Measurements from ENCODE around the gene NOD2.

DNA sequence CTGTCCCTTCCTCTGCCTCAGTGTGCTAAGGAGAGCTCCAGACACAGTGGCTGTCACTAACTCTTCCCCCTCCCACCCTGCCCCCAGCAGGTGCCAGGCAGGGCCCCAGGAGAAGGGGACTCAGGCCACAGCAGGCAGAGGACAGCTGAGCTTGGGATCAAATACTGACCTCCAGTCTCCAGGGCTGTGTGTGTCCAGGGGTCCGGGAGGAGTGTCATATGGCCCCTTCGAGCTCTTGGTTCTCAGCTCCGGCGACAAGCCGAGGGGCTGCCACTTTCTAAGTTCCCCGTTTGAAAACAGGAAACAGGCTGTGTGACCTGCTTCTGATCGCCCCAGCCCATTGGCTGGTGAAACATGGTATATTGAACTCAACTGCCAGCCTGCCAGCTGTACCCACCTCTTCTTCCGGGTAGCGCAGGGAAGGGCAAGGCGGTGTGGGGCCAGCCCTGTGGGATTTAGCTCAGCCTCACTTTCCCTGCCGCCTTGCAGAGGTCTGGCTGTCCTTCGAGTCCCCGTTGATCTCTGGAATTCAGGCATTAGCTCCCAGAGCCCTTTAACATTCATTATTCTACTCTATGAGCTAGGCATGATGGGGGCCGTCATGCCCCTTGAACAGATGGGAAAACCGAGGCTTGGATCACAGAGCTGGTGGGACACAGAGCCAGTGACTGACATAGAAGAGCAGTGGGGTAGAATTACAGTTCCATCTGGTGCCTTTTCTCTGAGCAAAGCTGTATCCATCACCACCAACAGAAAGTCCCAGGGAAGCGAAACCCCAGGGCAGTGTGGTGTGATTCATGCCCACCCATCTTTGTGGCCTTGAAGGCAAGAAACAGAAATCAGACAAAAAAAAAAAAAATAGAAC lies 12.2 kb upstream of the NOD2 start, which contains the start of gene SNX20:
- TF ChIP-seq CTCF (conservative IDR thresholded peaks at IDR 0.05), result no peak
- TF ChIP-seq EZH2 (IDR thresholded peaks at IDR 0.05; ENCODE audit: low read depth), result no peak
